GM12878 (cell line): ENCODE results near the gene DNAJA4. TPM values are rescaled to one million over a fixed set of nuclear protein-coding genes. Genes with fewer than 3 reads are reported as not detected.

Experiments
- ATAC-seq: fragments of 200-7000 bp; cut with Tn5 transposase; 3 replicates; pipeline ENCODE4 v1.9.1; 2020; ENCODE audit warnings: mild to moderate bottlenecking, moderate library complexity
- BruUV-seq: library from RNA; stranded (reverse); fragments of 400-500 nt; replicated peaks from 2 replicates; lab custom pipeline; 2021; lab: Mats Ljungman, UMichigan
- CTCF ChIA-PET: fragments of 300-600 bp; sonication (Branson Sonifier 250); formaldehyde crosslinking; extraction: SDS; loops from one replicate; lab custom pipeline; 2021; ENCODE audit warnings: inconsistent platforms; lab: Yijun Ruan, JAX
- POLR2A ChIA-PET: fragments of 350-600 bp; formaldehyde crosslinking; extraction: SDS; loops from one replicate; lab custom pipeline; 2021; ENCODE audit warnings: inconsistent platforms; lab: Charles Lee
- RAD21 ChIA-PET: fragments of 300-600 bp; sonication (Branson Sonifier 250); formaldehyde crosslinking; loops from one replicate; lab custom pipeline; 2023; ENCODE audit warnings: antibody characterized with exemption; ENCODE audit not compliant: unreplicated experiment; lab: Charles Lee
- SMC1A ChIA-PET: fragments of 300-600 bp; sonication (Branson Sonifier 250); formaldehyde crosslinking; loops from one replicate; lab custom pipeline; 2023; ENCODE audit not compliant: unreplicated experiment, uncharacterized antibody; lab: Charles Lee
- DNase-seq: peaks from one replicate; pipeline ENCODE4 v3.0.0-alpha.2; 2011; ENCODE audit warnings: low read depth, low spot score
- FAIRE-seq: peaks from 3 replicates; lab custom pipeline; 2011; peaks lifted over from hg19 to GRCh38; lab: Jason Lieb, UNC
- H2AFZ ChIP-seq: 2 replicates; pipeline ENCODE4 v1.6.0; 2011; ENCODE audit warnings: low read depth, low read length, control low read depth; ENCODE audit not compliant: control insufficient read depth
- H3K27ac ChIP-seq: 2 replicates; pipeline ENCODE4 v1.5.1; 2011; ENCODE audit warnings: control low read depth; ENCODE audit not compliant: control insufficient read depth, insufficient read depth
- H3K27me3 ChIP-seq, 2 experiments: replicated peaks in 1 of 2; 2 replicates each; pipeline versions ENCODE4 v1.6.0 to v1.6.1; 2011; ENCODE audit warnings: low read length in 1 of 2; ENCODE audit not compliant: control insufficient read depth in 2 of 2, insufficient read depth in 2 of 2
- H3K36me3 ChIP-seq, 2 experiments: 2 replicates each; pipeline ENCODE4 v1.5.1; 2011; ENCODE audit warnings: low read length in 1 of 2; ENCODE audit not compliant: control insufficient read depth in 2 of 2, insufficient read depth in 2 of 2
- H3K4me1 ChIP-seq: 2 replicates; pipeline ENCODE4 v1.6.1; 2011; ENCODE audit warnings: mild to moderate bottlenecking, low read length, moderate library complexity, mixed read lengths; ENCODE audit not compliant: control insufficient read depth, insufficient read depth
- H3K4me2 ChIP-seq: 2 replicates; pipeline ENCODE4 v1.6.0; 2011; ENCODE audit warnings: control low read depth; ENCODE audit not compliant: control insufficient read depth, insufficient read depth
- H3K4me3 ChIP-seq: fragments of 200-600 bp; sonication (generic); 2 replicates; pipeline ENCODE4 v1.5.1; 2016
- H3K79me2 ChIP-seq: 2 replicates; pipeline ENCODE4 v1.6.0; 2011; ENCODE audit warnings: low read length; ENCODE audit not compliant: control insufficient read depth, insufficient read depth
- H3K9ac ChIP-seq: 2 replicates; pipeline ENCODE4 v1.8.0; 2011; ENCODE audit warnings: low read length, control low read depth, mixed read lengths; ENCODE audit not compliant: control insufficient read depth, insufficient read depth
- H3K9me3 ChIP-seq: replicated peaks from 3 replicates; pipeline ENCODE4 v1.5.1; 2011; ENCODE audit warnings: mild to moderate bottlenecking, low read length; ENCODE audit not compliant: control insufficient read depth, insufficient read depth
- H4K20me1 ChIP-seq: 2 replicates; pipeline ENCODE4 v1.6.0; 2011; ENCODE audit not compliant: control insufficient read depth, insufficient read depth
- ATF7 ChIP-seq: fragments of 450-650 bp; IDR thresholded peaks from 2 replicates; pipeline ENCODE4 v1.6.1; 2016; ENCODE audit warnings: low read depth, mild to moderate bottlenecking
- CBX5 ChIP-seq: sonication (generic); IDR thresholded peaks from 2 replicates; pipeline ENCODE4 v1.6.1; 2016; ENCODE audit warnings: low read depth, moderate library complexity, mild to moderate bottlenecking, inconsistent platforms
- CHD4 ChIP-seq: fragments of 200-600 bp; sonication (generic); IDR thresholded peaks from 2 replicates; pipeline ENCODE4 v1.6.1; 2016; ENCODE audit warnings: mild to moderate bottlenecking
- E2F4 ChIP-seq: IDR thresholded peaks from 2 replicates; pipeline ENCODE4 v1.6.1; 2012; ENCODE audit warnings: low read depth, low read length, improper control_type of control experiment
- EGR1 ChIP-seq, 2 experiments: IDR thresholded peaks; 1 replicate in 1 of 2; 2 replicates in 1 of 2; pipeline ENCODE4 v1.6.1; 2011 to 2012; ENCODE audit warnings: low read depth in 2 of 2, low read length in 2 of 2, borderline replicate concordance in 1 of 2, mild to moderate bottlenecking in 1 of 2, moderate library complexity in 1 of 2
- ETV6 ChIP-seq, 2 experiments: fragments of 450-650 bp in 1 of 2; IDR thresholded peaks in 1 of 2; conservative IDR thresholded peaks in 1 of 2; 2 replicates each; pipeline ENCODE4 v1.6.1; 2014; ENCODE audit warnings: antibody characterized with exemption in 1 of 2, borderline replicate concordance in 1 of 2, low read depth in 1 of 2, mild to moderate bottlenecking in 1 of 2, moderate library complexity in 1 of 2
- HDAC2 ChIP-seq: fragments of 200-600 bp; sonication (generic); IDR thresholded peaks from 2 replicates; pipeline ENCODE4 v1.6.1; 2017
- KLF5 ChIP-seq: fragments of 450-650 bp; IDR thresholded peaks from 2 replicates; pipeline ENCODE4 v1.6.1; 2014; ENCODE audit warnings: mild to moderate bottlenecking; ENCODE audit not compliant: partially characterized antibody
- RBBP5 ChIP-seq: fragments of 200-600 bp; sonication (generic); conservative IDR thresholded peaks from 2 replicates; pipeline ENCODE4 v1.6.1; 2016
- RUNX3 ChIP-seq: IDR thresholded peaks from 2 replicates; pipeline ENCODE4 v1.6.1; 2012; ENCODE audit warnings: low read length, inconsistent platforms
- SMAD1 ChIP-seq: fragments of 450-650 bp; IDR thresholded peaks from 2 replicates; pipeline ENCODE4 v1.6.1; 2018; ENCODE audit warnings: mild to moderate bottlenecking, low read depth; ENCODE audit not compliant: partially characterized antibody
- SUZ12 ChIP-seq: fragments of 200-600 bp; sonication (generic); IDR thresholded peaks from one replicate; pipeline ENCODE4 v1.6.1; 2018; ENCODE audit warnings: antibody characterized with exemption, mild to moderate bottlenecking; ENCODE audit not compliant: unreplicated experiment
- TAF1 ChIP-seq: IDR thresholded peaks from 2 replicates; pipeline ENCODE4 v1.6.1; 2011; ENCODE audit warnings: mild to moderate bottlenecking, low read depth, low read length, borderline replicate concordance
- TCF3 ChIP-seq: IDR thresholded peaks from 2 replicates; pipeline ENCODE4 v1.6.1; 2012; ENCODE audit warnings: low read depth, mild to moderate bottlenecking, low read length, borderline replicate concordance; ENCODE audit not compliant: insufficient read depth
- ZBTB11 ChIP-seq: fragments of 450-650 bp; formaldehyde crosslinking; IDR thresholded peaks from 2 replicates; pipeline ENCODE4 v1.5.0; 2022; ENCODE audit warnings: mild to moderate bottlenecking, missing genetic modification characterization
- WGBS: methylation state at CpG from one replicate; pipeline ENCODE4 v1.1.6; 2016; ENCODE audit warnings: low lambda C conversion rate; ENCODE audit not compliant: insufficient replicate concordance, insufficient coverage; ENCODE audit errors: missing lambda C conversion rate; 5-methylcytosine and 5-hydroxymethylcytosine counted together
- in situ Hi-C: fragments of 300-500 bp; cut with MboI; formaldehyde crosslinking; loops from 9 replicates; pipeline ENCODE4 v1.14.3; 2018; ENCODE audit warnings: mixed read lengths
- intact Hi-C: fragments of 100-400 bp; cut with micrococcal nuclease; formaldehyde crosslinking; loops from one replicate; pipeline ENCODE4 v1.14.2; 2022; ENCODE audit not compliant: unreplicated experiment
- polyA plus RNA-seq, 11 experiments: library from polyadenylated mRNA; depleted of rRNA in 4 of 11; unstranded in 6 of 11; stranded (reverse) in 5 of 11; fragments of >200 nt; fragmentation: Nextera tagmentation in 4 of 11; fragmentation: Illumina TruSeq in 1 of 11; extraction: Ambion mirVana in 4 of 11; extraction: Trizol in 1 of 11; gene quantifications; 1 replicate in 1 of 11; 2 replicates in 10 of 11; pipeline versions ENCODE4 v1.2.1 to v1.2.3, GENCODE V29; 2011 to 2016; ENCODE audit warnings: inconsistent platforms in 2 of 11, missing spikeins in 2 of 11, low read depth in 1 of 11
- total RNA-seq, 4 experiments: library from RNA; depleted of rRNA in 3 of 4; stranded (reverse); fragments of >200 nt in 3 of 4; fragmentation: Illumina TruSeq in 1 of 4; extraction: Trizol in 1 of 4; gene quantifications; 2 replicates each; pipeline versions ENCODE4 v1.2.1 to v1.2.3, GENCODE V29; 2013 to 2021

The DNAJA4 gene
- total and polyA plus RNA-seq, 10 of the 15 experiments (the other 5 are each of a cell fraction or from before 2014, with no cell fraction given): 0.01 to 10.4 (median 4.1) TPM

- ChIA-PET CTCF (no interaction called here), SMC1A (no interaction called here), POLR2A (no interaction called here), RAD21 (no interaction called here)
- no peak for TF ChIP-seq TAF1
- no peak for TF ChIP-seq EGR1 (IDR thresholded peaks at IDR 0.05; ENCODE audit: borderline replicate concordance in 1 of 2, low read depth in 2 of 2, low read length in 2 of 2)
- TF ChIP-seq CHD4: no peak
- TF ChIP-seq TCF3: no peak
- TF ChIP-seq SUZ12: no peak
- H3K27ac ChIP-seq: no peak overlapping the region
- 87% methylated on average over 23 of the region's 23 CpGs for WGBS
- H3K79me2 ChIP-seq: no peaks in the 10 kb centered on the region
- DNase-seq (no peak), ATAC-seq (no peak), FAIRE-seq (no peak)
- H3K27me3 ChIP-seq: no peaks in the 10 kb centered on the region
- no peaks in the 10 kb centered on the region for H3K9me3 ChIP-seq
- no peaks in the 10 kb centered on the region for H4K20me1 ChIP-seq
- in situ Hi-C loops: no loop called here
- H3K9ac ChIP-seq: no peak overlapping the region
- H3K4me2 ChIP-seq: peak overlapping the region; percentile 15; the same call in 1 of the 2 replicates
- BruUV-seq: no TSS peak
- H3K36me3 ChIP-seq: no peaks in the 10 kb centered on the region
- intact Hi-C loops: no loop called here
- H3K4me1 ChIP-seq: no peaks in the 10 kb centered on the region
- peak overlapping the region; percentile 6; the same call in 1 of the 2 replicates for H3K4me3 ChIP-seq
- H2AFZ ChIP-seq: peak overlapping the region; percentile 45; the same call in 1 of the 2 replicates
These were observed 457 bp upstream of the DNAJA4 start for GRCh38 chr15:78263907-78264303.

- Histone ChIP-seq H3K4me1 (no peaks in the 10 kb centered on the region), H4K20me1 (no peaks in the 10 kb centered on the region), H3K27me3 (no peaks in the 10 kb centered on the region), H3K79me2 (no peaks in the 10 kb centered on the region), H3K4me3 (peak overlapping the region; percentile 59; the same call in 1 of the 2 replicates), H3K4me2 (peak overlapping the region; percentile 58), H3K36me3 (no peaks in the 10 kb centered on the region), H2AFZ (peak overlapping the region; percentile 79), H3K27ac (no peak overlapping the region), H3K9ac (peak overlapping the region; percentile 49; the same call in 1 of the 2 replicates), H3K9me3 (no peaks in the 10 kb centered on the region)
- RAD21 ChIA-PET: interaction anchor here (1.0 to 1.4 kb wide), 2 partner anchors 44 to 153 kb away, joined by 3 to 4 read pairs; no protein-coding TSS in a partner anchor
- POLR2A ChIA-PET: no interaction called here
- intact Hi-C loops (no loop called here), in situ Hi-C loops (no loop called here)
- BruUV-seq: no TSS peak
- CTCF ChIA-PET: interaction anchor here (1.5 to 1.7 kb wide), 4 partner anchors 12 to 299 kb away, joined by 3 to 7 read pairs (median 4); partner anchors contain the start of gene CIB2
- 68% methylated on average over 12 of the region's 12 CpGs for WGBS
- SMC1A ChIA-PET: interaction anchor here (1.5 kb wide), 2 partner anchors 157 to 158 kb away, joined by 5 to 6 read pairs; no protein-coding TSS in a partner anchor
- ATAC-seq (no peak), DNase-seq (no peak), FAIRE-seq (no peak)
- TF ChIP-seq CBX5 (no peak), E2F4 (no peak), SMAD1 (no peak), ZBTB11 (CRISPR knock-in tag) (no peak), ETV6 (conservative IDR thresholded peaks at IDR 0.05 in 1 of 2, IDR thresholded peaks at IDR 0.05 in 1 of 2; ENCODE audit: borderline replicate concordance in 1 of 2, low read depth in 1 of 2) (no peak), RUNX3 (no peak), HDAC2 (no peak), RBBP5 (no peak), KLF5 (no peak), ATF7 (no peak)
These were observed 737 bp downstream of the DNAJA4 start for GRCh38 chr15:78265137-78265460.
